Hepatocyte (in vitro differentiated cells): Measurements from ENCODE around the gene HHATL. TPM values are rescaled to one million over a fixed set of nuclear protein-coding genes. Genes with fewer than 3 reads are reported as not detected.

Experiments
- DNase-seq: peaks from one replicate; pipeline ENCODE4 v3.0.0-alpha.2; 2016; ENCODE audit warnings: low spot score
- H2AFZ ChIP-seq: fragments of 200-600 bp; sonication (generic); 2 replicates; pipeline ENCODE4 v1.6.0; 2016; ENCODE audit warnings: antibody characterized with exemption, mild to moderate bottlenecking
- H3K27ac ChIP-seq: fragments of 200-600 bp; sonication (generic); 2 replicates; pipeline ENCODE4 v1.5.1; 2016; ENCODE audit warnings: mild to moderate bottlenecking
- H3K27me3 ChIP-seq: fragments of 200-600 bp; sonication (generic); 2 replicates; pipeline ENCODE4 v1.6.1; 2016
- H3K36me3 ChIP-seq: fragments of 200-600 bp; sonication (generic); replicated peaks from 2 replicates; pipeline ENCODE4 v1.5.1; 2016; ENCODE audit warnings: low read depth; ENCODE audit not compliant: insufficient read depth
- H3K4me1 ChIP-seq: fragments of 200-600 bp; sonication (generic); 2 replicates; pipeline ENCODE4 v1.5.1; 2016; ENCODE audit warnings: mild to moderate bottlenecking, moderate library complexity; ENCODE audit not compliant: insufficient read depth
- H3K4me2 ChIP-seq: fragments of 200-600 bp; sonication (generic); 2 replicates; pipeline ENCODE4 v1.6.0; 2016
- H3K4me3 ChIP-seq: fragments of 200-600 bp; sonication (generic); 2 replicates; pipeline ENCODE4 v1.5.1; 2016; ENCODE audit warnings: mild to moderate bottlenecking
- H3K79me2 ChIP-seq: fragments of 200-600 bp; sonication (generic); 2 replicates; pipeline ENCODE4 v1.6.0; 2017; ENCODE audit warnings: mild to moderate bottlenecking
- H3K9me2 ChIP-seq: fragments of 200-600 bp; sonication (generic); replicated peaks from 2 replicates; pipeline ENCODE4 v1.6.0; 2017; ENCODE audit warnings: mild to moderate bottlenecking; ENCODE audit not compliant: insufficient read depth
- H3K9me3 ChIP-seq: fragments of 200-600 bp; sonication (generic); 2 replicates; pipeline ENCODE4 v1.5.1; 2016; ENCODE audit warnings: low read depth, mild to moderate bottlenecking
- H4K20me1 ChIP-seq: fragments of 200-600 bp; sonication (generic); 2 replicates; pipeline ENCODE4 v1.6.0; 2016; ENCODE audit warnings: mild to moderate bottlenecking; ENCODE audit not compliant: insufficient read depth, poor library complexity, severe bottlenecking
- EZH2 ChIP-seq: fragments of 200-600 bp; sonication (generic); IDR thresholded peaks from 2 replicates; pipeline ENCODE4 v1.6.1; 2016; ENCODE audit warnings: antibody characterized with exemption, mild to moderate bottlenecking, borderline replicate concordance
- EZH2phosphoT487 ChIP-seq: fragments of 200-600 bp; sonication (generic); IDR thresholded peaks from one replicate; pipeline ENCODE4 v1.6.1; 2018; ENCODE audit warnings: antibody characterized with exemption, mild to moderate bottlenecking, low read depth, moderate library complexity; ENCODE audit not compliant: unreplicated experiment, severe bottlenecking
- WGBS: methylation state at CpG from one replicate; pipeline ENCODE4 v1.1.6; 2016; ENCODE audit warnings: low lambda C conversion rate; ENCODE audit errors: missing lambda C conversion rate; 5-methylcytosine and 5-hydroxymethylcytosine counted together
- polyA plus RNA-seq: library from polyadenylated mRNA; unstranded; fragments of >200 nt; fragmentation: Nextera tagmentation; extraction: Ambion mirVana; gene quantifications from 2 replicates; pipeline ENCODE4 v1.2.1, GENCODE V29; 2016
- total RNA-seq: library from RNA; depleted of rRNA; stranded (reverse); fragments of >200 nt; gene quantifications from 2 replicates; pipeline ENCODE4 v1.2.3, GENCODE V29; 2014
- TF ChIP-seq, protein P1 (sequence below): fragments of 200-600 bp; sonication (generic); IDR thresholded peaks from 2 replicates; pipeline ENCODE4 v1.5.1; 2016; ENCODE audit warnings: antibody characterized with exemption, mild to moderate bottlenecking; ENCODE audit not compliant: poor library complexity

HHATL gene
- total and polyA plus RNA-seq, 2 experiments from 2014 or later: not detected

- WGBS: 90% methylated on average over 6 of the region's 6 CpGs
- Histone ChIP-seq H3K4me2 (peak overlapping the region; percentile 97), H3K4me3 (no peak overlapping the region), H3K36me3 (no peaks in the 10 kb centered on the region), H3K9me2 (no peaks in the 10 kb centered on the region), H3K4me1 (peaks cover 33% of the 10 kb centered on the region), H4K20me1 (no peaks in the 10 kb centered on the region), H3K27me3 (no peaks in the 10 kb centered on the region), H3K9me3 (no peaks in the 10 kb centered on the region), H3K27ac (no peak overlapping the region), H3K79me2 (peaks cover 8% of the 10 kb centered on the region), H2AFZ (no peak overlapping the region)
- TF ChIP-seq EZH2 (no peak), EZH2phosphoT487 (no peak)
- TF ChIP-seq, protein P1, sequence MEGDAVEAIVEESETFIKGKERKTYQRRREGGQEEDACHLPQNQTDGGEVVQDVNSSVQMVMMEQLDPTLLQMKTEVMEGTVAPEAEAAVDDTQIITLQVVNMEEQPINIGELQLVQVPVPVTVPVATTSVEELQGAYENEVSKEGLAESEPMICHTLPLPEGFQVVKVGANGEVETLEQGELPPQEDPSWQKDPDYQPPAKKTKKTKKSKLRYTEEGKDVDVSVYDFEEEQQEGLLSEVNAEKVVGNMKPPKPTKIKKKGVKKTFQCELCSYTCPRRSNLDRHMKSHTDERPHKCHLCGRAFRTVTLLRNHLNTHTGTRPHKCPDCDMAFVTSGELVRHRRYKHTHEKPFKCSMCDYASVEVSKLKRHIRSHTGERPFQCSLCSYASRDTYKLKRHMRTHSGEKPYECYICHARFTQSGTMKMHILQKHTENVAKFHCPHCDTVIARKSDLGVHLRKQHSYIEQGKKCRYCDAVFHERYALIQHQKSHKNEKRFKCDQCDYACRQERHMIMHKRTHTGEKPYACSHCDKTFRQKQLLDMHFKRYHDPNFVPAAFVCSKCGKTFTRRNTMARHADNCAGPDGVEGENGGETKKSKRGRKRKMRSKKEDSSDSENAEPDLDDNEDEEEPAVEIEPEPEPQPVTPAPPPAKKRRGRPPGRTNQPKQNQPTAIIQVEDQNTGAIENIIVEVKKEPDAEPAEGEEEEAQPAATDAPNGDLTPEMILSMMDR: no peak
- DNase-seq: peak; percentile 28
Measured at GRCh38 chr3:42655980-42656679, 46.5 kb downstream of the HHATL start.

- no peak overlapping the region for H3K4me3 ChIP-seq
- H4K20me1 ChIP-seq: no peaks in the 10 kb centered on the region
- no peak for DNase-seq
- H3K9me3 ChIP-seq: no peaks in the 10 kb centered on the region
- TF ChIP-seq EZH2: no peak
- no peak for TF ChIP-seq EZH2phosphoT487
- TF ChIP-seq, protein P1: no peak
- peaks cover 33% of the 10 kb centered on the region for H3K4me1 ChIP-seq
- H3K27ac ChIP-seq: peak overlapping the region; percentile 92
- H3K79me2 ChIP-seq: peaks cover 14% of the 10 kb centered on the region
- H3K9me2 ChIP-seq: no peaks in the 10 kb centered on the region
- H3K4me2 ChIP-seq: peak overlapping the region; percentile 97
- no peaks in the 10 kb centered on the region for H3K27me3 ChIP-seq
- no peak overlapping the region for H2AFZ ChIP-seq
- no peaks in the 10 kb centered on the region for H3K36me3 ChIP-seq
- WGBS: 74% methylated on average over 4 of the region's 4 CpGs
Measured at GRCh38 chr3:42655331-42655888, 47.2 kb downstream of the HHATL start.

GRCh38 chr3:42654331-42655201 lies 48.0 kb downstream of the HHATL start:
- Histone ChIP-seq H3K4me1 (peaks cover 33% of the 10 kb centered on the region), H3K27ac (peak overlapping the region; percentile 92), H3K9me3 (no peaks in the 10 kb centered on the region), H3K4me3 (peak overlapping the region; percentile 96), H3K79me2 (peaks cover 14% of the 10 kb centered on the region), H3K4me2 (peak overlapping the region; percentile 100), H4K20me1 (no peaks in the 10 kb centered on the region), H3K36me3 (no peaks in the 10 kb centered on the region), H3K27me3 (no peaks in the 10 kb centered on the region), H3K9me2 (no peaks in the 10 kb centered on the region), H2AFZ (peak overlapping the region; percentile 95)
- WGBS: 3% methylated on average over 42 of the region's 94 CpGs
- no peak for TF ChIP-seq EZH2phosphoT487
- TF ChIP-seq, protein P1: peak; percentile 42
- TF ChIP-seq EZH2: no peak
- DNase-seq: peak; percentile 87
